NCI-H526 (cell line): ENCODE results near the gene BAIAP2L1.

Experiments used
- DNase-seq, 2 experiments: peaks; one replicate each; lab custom pipeline; 2025; lab: John Stamatoyannopoulos, UW

Gene BAIAP2L1

DNA sequence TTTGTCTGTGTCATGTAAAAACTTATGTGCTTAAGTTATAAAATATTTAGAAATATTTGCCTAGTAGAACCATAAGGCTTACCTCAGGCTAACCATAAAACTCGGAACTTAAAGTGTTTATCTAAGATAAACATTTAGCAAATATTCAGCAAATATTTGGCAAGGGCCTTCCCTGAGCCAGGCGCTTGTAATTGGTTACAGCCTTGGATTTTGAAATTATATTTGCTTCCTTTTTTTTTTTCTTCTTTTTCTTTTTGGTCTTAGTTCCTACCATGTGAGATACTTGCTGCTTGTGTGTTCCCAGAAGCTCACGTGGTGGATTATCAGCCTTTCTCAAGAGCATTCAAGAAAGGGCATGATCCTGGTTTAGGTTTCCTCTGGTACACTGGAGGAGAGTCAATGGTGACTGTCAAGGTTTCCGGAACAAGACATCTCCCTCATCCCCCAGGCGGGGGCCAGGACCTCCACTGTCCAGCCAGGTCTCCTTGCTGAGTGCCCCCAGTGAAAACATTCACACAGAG is 124.6 kb downstream of the BAIAP2L1 start:
- DNase-seq, result no peak

DNA sequence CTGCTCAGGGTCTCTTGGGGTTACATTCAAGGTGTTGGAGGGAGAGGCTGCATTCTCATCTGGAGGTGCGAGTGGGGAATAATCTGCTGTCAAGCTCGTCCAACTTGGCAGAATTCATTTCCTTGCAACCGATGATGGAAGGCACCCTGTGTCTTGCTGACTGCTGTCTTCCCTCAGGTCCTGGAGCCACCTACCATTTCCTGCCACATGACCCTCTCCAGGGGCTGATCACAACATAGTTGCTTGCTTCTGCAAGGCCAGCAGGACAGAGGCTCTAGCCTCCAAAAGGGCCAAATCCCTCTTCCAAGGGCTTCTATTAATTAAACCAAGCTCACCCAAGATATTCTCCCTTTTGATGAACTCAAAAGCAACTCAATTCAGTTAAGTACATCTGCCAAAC is 133.6 kb downstream of the BAIAP2L1 start:
- DNase-seq, result no peak

DNA sequence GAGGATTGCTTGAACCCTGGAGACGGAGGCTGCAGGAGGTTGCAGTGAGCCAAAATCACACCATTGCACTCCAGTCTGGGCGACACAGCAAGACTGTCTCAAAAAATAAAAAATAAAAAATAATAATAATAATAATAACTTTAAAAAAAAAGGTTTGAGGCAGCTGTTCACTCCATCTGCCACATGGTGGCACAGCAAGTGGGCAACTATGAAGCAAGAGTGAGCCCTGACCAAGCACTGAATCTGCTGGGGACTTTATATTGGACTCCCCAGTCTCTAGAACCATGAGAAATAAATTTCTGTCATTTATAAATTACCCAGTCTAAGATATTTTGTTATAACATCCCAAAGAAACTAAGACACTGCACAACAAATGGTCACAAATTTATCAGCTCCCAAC is 134.1 kb downstream of the BAIAP2L1 start:
- DNase-seq, result no peak

DNA sequence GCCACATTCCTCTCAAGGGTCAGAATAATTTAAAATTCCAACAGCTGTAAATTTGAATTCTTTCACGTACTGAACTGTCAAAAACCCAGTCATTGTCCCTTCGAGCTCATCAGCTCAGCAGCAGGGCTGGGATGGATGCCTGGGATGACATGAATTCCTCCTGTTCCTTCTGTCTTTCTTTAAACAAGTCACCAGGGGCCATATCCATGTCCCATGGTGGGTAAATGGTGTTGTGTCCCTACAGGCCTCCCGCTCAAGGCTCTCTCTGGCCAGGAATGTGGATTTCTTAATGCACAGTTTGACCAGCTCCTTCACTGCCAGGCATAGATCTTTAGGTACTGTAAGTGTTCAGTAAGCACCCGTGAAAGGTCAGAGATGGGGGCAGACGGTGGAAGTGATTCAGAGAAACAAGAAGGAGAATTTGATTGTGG is 135.0 kb downstream of the BAIAP2L1 start:
- DNase-seq, result no peak

DNA sequence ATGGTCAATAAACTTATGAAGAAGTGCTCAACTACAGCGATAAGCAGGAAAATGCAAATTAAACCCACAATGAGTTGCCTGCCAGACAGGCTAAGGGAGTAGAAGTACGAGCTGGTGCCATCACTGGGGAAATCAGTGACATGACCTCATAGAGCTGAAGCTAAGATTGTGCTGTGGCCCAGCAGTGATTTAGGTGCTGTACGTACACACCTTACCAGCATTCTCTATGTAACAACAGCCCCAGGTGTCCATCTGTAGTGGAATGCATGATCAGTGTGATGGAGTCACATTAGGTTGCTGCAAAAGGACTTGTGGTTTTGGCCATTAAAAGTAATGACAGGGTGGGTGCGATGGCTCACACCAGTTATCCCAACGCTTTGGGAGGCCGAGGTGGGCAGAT is 143.2 kb downstream of the BAIAP2L1 start:
- DNase-seq, result no peak

DNA sequence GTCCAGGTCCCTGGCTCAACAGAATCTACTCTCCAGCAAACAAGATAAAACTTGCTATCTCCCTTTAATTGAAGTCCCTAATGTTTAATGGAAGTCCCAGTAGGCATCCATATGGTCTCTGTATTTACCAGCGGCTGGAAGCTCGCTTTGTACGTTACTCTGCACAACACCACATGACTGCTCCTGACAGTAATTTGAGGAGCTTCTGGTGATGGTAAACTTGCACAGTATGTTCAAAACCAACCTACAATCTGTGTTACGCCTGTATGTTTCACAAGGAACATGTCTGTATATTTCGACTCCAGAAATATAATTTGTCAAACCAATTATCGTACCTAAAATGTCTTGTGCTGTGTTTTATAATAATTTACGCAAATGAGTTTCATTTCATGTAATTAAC is 144.5 kb downstream of the BAIAP2L1 start:
- no peak for DNase-seq

DNA sequence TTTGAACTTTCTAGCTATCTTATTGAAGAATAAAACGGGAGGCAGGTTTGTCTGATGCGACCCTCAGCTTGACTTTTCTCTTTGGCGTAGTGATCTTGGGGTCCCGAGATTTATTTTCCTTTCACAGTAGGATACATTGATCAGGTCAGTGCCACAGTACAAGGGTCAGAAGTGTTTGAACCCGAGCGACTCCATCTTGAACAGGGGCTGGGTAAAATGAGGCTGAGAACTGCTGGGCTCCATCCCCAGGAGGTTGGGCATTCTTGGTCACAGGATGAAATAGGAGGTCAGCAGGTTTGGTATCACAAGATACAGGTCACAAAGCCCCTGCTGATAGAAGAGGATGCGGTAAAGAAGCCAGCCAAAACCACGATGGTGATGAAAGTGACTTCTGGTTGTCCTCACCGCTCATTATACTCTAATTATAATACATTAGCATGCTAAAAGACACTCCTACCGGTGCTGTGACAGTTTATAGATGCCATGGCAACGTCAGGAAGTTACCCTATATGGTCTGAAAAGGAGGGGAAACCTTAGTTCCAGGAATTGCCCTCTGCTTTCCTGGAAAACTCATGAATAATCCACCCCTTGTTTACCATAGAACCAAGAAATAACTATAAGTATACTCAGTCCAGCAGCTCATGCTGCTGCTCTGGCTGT is 145.8 kb downstream of the BAIAP2L1 start:
- no peak for DNase-seq

DNA sequence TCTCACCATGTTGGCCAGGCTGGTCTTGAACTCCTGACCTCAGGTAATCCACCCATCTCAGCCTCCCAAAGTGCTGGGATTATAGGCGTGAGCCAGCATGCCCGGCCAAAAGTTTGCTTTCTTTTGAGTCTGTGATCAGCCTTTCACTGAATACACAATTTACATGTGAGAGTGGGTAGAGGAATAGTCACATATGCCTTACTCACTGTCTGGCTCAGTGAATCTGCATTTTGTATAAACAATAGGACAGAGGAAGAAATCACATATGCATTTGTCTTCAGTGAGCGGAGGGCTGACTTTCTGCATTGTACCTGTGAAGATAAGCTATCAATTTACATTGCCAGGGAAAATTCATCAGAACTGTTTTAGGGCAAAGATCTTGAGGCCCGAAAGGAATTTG is 146.4 kb downstream of the BAIAP2L1 start:
- DNase-seq, result no peak

DNA sequence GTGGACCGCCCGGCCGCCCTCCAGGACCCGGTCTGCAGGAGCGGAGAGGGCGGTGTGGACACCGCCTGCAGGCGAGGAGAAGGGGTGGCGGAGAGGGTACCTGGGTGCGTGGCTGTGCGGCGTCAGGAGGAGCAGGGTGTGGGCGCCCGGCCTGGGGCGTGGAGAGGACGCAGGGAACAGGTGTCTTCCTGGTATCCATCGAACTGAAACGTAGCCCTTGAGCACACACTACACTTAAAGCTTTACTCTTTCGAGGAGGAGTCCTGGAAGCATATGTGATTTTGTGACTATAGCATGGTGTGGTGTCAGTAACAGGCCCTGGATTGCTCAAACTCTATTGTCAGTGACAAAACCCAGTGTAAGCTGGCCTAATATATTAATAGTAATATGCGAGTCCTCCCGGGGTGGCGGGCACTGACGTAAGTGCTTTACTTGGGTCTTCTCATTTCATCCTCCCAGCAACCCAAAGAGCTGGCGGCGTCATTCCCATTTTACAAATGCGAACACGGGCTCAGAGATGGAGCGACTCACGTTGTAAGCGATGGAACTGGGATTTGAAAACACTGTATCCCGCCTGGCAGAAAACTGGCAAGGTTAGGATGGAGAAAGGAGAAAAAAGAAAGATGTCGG is 148.3 kb downstream of the BAIAP2L1 start:
- DNase-seq, result peak in 1 of 2 experiments; percentile 36

DNA sequence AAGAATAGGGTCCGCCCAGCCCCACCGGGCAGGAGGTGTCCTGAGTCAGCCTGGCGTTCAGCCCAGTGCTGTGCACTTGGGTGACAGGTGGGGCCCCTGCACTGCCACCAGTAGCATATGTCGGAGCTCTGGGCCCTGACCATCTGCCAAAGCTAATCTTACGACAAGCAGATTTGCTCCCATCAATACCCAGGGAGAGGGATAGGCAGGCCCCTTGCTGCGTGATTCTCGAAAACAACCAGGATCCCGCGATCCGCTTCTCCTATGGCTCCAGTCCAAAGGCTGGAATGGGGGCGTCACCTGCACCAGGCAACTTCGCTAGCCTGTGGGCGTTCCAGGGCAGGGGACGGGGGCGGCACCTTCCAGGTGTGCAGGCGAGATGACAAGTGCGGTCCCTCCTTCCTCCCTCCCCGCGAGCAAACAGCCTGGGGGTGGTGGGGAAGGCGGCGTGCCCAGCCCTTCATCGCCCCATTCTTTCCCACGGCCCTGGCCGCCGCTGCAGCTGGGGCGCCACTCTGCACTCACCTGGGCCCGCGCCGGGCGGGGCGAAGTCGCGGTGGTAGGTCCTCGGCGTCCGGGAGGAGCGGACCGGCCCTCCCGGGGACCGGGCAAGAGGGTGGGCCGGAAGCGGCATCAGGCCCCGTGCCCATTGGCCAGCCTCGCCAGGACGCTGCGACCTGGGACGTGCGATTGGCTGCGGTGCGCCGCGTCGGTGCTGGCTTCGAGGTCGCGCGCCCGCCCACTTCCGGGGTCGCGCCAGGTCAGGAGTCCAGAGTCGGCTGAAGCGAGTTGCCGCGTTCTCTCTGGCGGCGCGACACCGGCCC is 149.1 kb downstream of the BAIAP2L1 start, which contains the start of gene TECPR1:
Gene TECPR1 (minus strand): TSS at position 632 of the 824 bp plus-strand sequence. CDS start 6,086 bp downstream, outside the sequence.
- DNase-seq, result peak; percentile 85 to 96

DNA sequence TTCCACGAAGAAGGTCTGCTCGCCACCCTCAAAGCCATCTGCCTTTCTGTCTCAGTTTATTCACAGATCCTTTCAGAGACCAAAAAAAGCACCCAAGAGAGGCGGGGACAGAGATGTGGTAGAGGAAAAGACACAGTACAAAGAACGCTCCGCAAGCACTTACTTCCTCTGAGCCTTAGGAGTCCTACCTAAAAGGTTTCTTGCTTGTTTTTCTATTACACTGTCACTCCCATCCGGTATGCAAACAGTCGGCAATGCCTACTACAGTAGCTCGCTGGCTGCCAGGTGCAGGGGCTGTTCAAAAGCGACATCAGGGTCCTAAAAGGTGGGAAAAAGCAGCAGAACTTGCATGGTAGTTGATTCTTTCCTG is 149.7 kb downstream of the BAIAP2L1 start:
- DNase-seq, result peak; percentile 40 to 75

DNA sequence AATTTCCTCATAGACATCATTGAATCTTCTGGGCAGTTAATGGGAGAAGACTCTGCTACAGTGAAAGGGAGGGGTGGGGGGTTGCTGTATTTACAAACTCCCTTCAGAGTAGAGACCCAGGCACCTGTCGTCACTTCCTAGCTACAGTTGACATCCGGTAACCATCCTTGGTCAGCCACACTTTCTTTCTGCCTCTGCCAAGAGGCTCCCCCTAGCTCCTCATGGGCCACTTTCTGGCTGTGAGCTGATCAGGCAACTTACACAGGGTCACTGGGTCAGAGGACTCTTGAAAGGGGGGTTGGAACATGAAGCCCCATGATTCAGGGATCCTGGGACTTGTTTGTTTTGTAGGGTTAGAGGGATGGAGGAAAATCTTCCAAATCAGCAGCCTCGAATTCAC is 150.1 kb downstream of the BAIAP2L1 start:
- DNase-seq, result peak in 1 of 2 experiments; percentile 17

DNA sequence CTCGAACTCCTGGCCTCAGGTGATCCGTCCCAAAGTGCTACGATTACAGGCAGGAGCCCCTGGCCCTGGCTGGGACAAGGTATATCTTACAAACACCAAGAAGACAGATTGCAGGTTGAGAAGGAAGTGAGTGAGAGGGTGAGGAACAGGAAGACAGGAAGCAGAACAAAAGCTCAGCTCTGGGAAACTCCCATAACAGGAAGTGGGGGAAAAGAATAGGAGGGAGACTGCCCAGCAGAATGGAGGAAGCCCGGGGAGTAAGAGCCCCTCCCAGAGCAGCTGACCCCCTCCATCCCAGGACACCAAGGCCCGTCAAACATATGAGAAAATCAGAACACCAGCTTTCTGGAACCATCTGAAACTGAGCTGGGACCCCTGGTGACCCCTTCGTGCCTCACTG is 151.8 kb downstream of the BAIAP2L1 start:
- DNase-seq, result no peak

DNA sequence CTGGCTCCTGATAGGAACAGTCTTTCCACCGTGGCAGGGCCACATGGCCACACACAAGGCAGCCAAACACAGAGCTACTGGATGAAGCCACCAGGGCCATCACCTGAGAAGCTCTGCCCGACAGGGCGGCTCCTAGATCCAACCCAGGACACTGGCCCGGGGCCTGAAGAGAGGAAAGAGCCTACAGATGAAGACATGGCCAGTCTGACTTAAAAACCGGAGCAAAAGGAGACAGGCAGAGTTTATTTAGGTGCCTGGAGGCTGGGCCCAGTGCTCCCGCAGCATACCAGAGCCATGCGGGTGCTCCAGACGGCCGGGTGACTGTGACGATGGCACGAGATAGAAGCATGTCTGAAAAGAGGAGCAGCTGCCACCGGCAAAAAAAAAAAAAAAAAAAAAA is 152.7 kb downstream of the BAIAP2L1 start:
- DNase-seq, result no peak

DNA sequence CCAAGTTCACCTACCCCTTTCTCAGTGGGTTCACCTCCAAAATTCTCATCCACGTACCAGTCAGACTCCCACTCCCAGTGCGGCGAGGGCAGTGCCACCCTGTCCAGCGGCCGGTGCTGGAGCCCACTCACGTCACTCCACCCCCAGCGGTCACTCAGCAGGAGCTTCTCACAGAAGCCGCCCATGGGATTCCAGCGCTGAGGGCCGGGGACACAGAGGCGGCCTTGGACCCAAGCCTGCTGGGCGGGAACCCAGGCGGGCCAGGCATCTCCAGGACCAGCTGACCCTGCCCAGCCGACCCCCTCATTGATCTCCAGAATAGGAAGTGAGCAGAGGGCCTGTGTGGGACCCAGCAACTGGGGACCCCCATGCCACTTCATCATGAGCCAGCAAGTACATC is 156.0 kb downstream of the BAIAP2L1 start:
- no peak for DNase-seq

DNA sequence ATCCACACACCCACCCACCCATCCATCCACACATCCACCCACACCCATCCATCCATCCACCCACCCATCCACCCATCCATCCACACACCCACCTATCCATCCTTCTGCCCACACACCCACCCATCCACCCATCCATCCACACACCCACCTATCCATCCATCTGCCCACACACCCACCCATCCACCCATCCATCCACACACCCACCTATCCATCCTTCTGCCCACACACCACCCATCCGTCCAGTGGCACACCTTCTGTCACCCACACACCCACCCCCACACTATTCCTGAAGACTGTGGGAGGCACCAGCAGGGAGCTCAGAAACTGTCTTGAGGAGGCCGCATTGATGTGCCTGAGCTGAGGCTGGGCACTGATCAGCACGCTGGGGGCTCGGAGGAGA is 158.0 kb downstream of the BAIAP2L1 start:
- no peak for DNase-seq

DNA sequence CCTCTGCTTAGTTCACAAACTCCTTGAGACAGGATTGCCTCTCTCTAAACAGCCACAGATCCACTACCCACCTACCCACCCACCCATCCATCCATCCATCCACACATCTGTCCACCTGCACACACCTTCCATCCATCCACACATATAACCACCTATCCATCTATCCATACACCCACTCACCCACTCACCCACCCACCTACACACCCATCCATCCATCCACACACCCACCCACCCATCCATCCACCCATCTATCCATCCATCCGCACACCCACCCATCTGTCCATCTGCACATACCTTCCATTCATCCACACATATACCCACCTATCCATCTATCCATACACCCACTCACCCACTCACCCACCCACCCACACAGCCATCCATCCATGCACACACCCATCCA is 158.5 kb downstream of the BAIAP2L1 start:
- DNase-seq, result no peak

DNA sequence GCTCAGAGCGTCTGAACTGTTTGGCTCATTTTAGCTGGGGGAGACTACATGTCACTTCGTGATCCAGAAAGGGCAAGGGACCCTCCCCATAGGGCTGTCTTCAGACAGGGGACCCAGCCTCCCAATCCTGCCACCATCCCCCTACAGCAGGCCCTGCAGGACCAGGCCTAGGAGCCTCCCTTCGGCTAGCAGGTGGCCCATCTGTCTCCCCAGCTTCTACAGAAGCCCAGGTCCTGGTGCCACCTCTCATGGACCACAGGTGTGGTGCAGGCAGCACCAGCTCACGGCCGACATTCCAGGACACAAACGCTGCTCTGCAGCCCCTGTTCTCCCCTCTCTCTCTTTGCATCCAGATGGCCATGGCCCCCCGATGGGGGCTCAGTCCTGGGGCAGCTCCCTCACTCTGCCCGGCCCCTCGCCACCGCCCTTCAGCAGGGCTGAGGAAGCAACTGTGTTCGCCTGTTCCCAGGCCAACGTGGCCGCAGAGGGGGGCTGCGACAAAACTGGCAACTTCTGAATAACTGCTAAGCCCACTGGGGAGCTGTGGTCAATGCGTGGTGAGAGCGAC is 159.1 kb downstream of the BAIAP2L1 start:
- DNase-seq, result no peak
